Measurements from ENCODE around the gene RCN2. TPM values are rescaled to one million over a fixed set of nuclear protein-coding genes. Genes with fewer than 3 reads are reported as not detected.

Gene RCN2
- total RNA-seq, 1 donor from 2014 or later = 25.0 TPM

GRCh38 chr15:76967067-76967466, 35.5 kb downstream of the RCN2 start:
- TF ChIP-seq CTCF (IDR thresholded peaks at IDR 0.05) = no peak
- POLR2A ChIA-PET = no interaction called here
- Mint-ChIP-seq H3K9me3 (no peaks in the 10 kb centered on the region), H3K4me1 (peaks cover 7% of the 10 kb centered on the region), H3K27me3 (peaks cover 4% of the 10 kb centered on the region), H3K27ac (no peak overlapping the region), H3K4me3 (no peak overlapping the region), H3K36me3 (ENCODE audit: low read depth) (no peaks in the 10 kb centered on the region)
- intact Hi-C loops (cut with micrococcal nuclease) = no loop called here
- ATAC-seq (ENCODE audit: low read depth) = no peak
- DNase-seq = no peak
- CTCF ChIA-PET = no interaction called here

DNA sequence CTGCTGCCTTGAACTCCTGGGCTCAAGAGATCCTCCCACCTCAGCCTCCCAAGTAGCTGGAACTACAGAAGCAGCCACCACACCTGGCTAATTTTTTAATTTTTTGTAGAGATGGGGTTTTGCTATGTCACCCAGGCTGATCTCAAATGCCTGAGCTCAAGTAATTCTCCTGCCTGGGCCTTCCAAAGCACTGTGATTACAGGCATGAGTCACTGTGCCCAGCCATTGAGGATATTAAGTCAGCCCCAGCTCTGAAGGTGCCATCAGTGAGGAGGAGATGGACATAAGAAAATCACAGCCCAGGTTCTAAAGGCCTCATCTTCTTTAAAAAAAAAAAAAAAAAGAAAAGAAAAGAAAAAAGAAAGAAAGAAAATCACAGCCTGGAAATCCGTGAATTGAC, 36.8 kb downstream of the RCN2 start:
- no peak for DNase-seq
- ChIA-PET CTCF (no interaction called here), POLR2A (no interaction called here)
- intact Hi-C loops (cut with micrococcal nuclease) = no loop called here
- Mint-ChIP-seq H3K4me3 (no peak overlapping the region), H3K27me3 (peaks cover 4% of the 10 kb centered on the region), H3K27ac (no peak overlapping the region), H3K36me3 (ENCODE audit: low read depth) (no peaks in the 10 kb centered on the region), H3K9me3 (no peaks in the 10 kb centered on the region), H3K4me1 (no peaks in the 10 kb centered on the region)
- no peak for TF ChIP-seq CTCF (IDR thresholded peaks at IDR 0.05)
- no peak for ATAC-seq (ENCODE audit: low read depth)

- Mint-ChIP-seq H3K4me1 (peaks cover 6% of the 10 kb centered on the region), H3K36me3 (ENCODE audit: low read depth) (no peaks in the 10 kb centered on the region), H3K9me3 (no peaks in the 10 kb centered on the region), H3K4me3 (no peak overlapping the region), H3K27me3 (no peaks in the 10 kb centered on the region), H3K27ac (no peak overlapping the region)
- TF ChIP-seq CTCF (IDR thresholded peaks at IDR 0.05) = no peak
- intact Hi-C loops (cut with micrococcal nuclease) = loop anchor here (1.0 to 2.0 kb wide), 2 partner anchors 59 to 570 kb away; no protein-coding TSS in a partner anchor
- ATAC-seq (ENCODE audit: low read depth) = no peak
- CTCF ChIA-PET = interaction anchor here (0.9 to 4.1 kb wide), 12 partner anchors 14 to 571 kb away, joined by 3 to 41 read pairs (median 5); partner anchors contain the start of gene PSTPIP1
- POLR2A ChIA-PET = interaction anchor here (0.8 to 1.0 kb wide), 2 partner anchors 23 to 59 kb away, joined by 3 read pairs; partner anchors contain the start of gene PSTPIP1
- DNase-seq = no peak
Observed at GRCh38 chr15:76972389-76973361, 41.1 kb downstream of the RCN2 start.

DNA sequence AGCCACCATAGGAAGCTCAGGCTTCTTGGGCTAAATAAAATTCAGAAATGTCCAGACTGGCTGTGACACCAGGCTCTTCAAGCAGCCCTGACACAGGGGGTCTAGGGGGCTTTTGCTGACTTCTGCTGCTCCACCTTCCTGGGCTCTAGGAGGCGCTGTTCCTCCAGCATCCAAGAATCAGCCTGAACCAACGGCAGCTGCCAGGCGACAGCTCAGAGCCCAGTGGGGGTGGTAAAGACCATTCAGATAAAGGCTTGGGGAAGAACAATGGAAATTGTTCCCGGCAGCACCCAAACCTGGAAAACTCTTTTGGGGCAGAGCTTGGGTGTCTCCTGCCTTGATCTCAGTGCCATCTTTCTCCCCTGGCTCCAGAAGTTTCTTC, 41.8 kb downstream of the RCN2 start:
- Mint-ChIP-seq H3K27ac (no peak overlapping the region), H3K36me3 (ENCODE audit: low read depth) (no peaks in the 10 kb centered on the region), H3K4me3 (no peak overlapping the region), H3K9me3 (no peaks in the 10 kb centered on the region), H3K27me3 (no peaks in the 10 kb centered on the region), H3K4me1 (peaks cover 6% of the 10 kb centered on the region)
- ATAC-seq (ENCODE audit: low read depth) = no peak
- intact Hi-C loops (cut with micrococcal nuclease) = loop anchor here (1.0 to 2.0 kb wide), 2 partner anchors 58 to 569 kb away; no protein-coding TSS in a partner anchor
- CTCF ChIA-PET = interaction anchor here (0.6 to 4.1 kb wide), 12 partner anchors 14 to 570 kb away, joined by 3 to 41 read pairs (median 5); partner anchors contain the start of gene PSTPIP1
- no peak for TF ChIP-seq CTCF (IDR thresholded peaks at IDR 0.05)
- no peak for DNase-seq
- POLR2A ChIA-PET = interaction anchor here (0.6 to 1.0 kb wide), 3 partner anchors 22 to 58 kb away, joined by 3 read pairs; partner anchors contain the start of gene PSTPIP1

GRCh38 chr15:76973906-76974305, 42.4 kb downstream of the RCN2 start:
- Mint-ChIP-seq H3K4me1 (peaks cover 6% of the 10 kb centered on the region), H3K36me3 (ENCODE audit: low read depth) (no peaks in the 10 kb centered on the region), H3K27me3 (no peaks in the 10 kb centered on the region), H3K9me3 (no peaks in the 10 kb centered on the region), H3K4me3 (no peak overlapping the region), H3K27ac (no peak overlapping the region)
- intact Hi-C loops (cut with micrococcal nuclease) = loop anchor here (1.0 to 2.0 kb wide), 2 partner anchors 57 to 569 kb away; no protein-coding TSS in a partner anchor
- ATAC-seq (ENCODE audit: low read depth) = no peak
- TF ChIP-seq CTCF (IDR thresholded peaks at IDR 0.05) = no peak
- no peak for DNase-seq
- ChIA-PET POLR2A (interaction anchor here (0.6 to 1.0 kb wide), 4 partner anchors 14 to 371 kb away, joined by 3 to 6 read pairs (median 3); partner anchors contain the start of gene PSTPIP1), CTCF (interaction anchor here (0.6 to 4.1 kb wide), 12 partner anchors 13 to 569 kb away, joined by 3 to 41 read pairs (median 5); partner anchors contain the start of gene PSTPIP1)

Data from activated B cell treated with CpG ODN at 0.5 μM for 24 hours (primary cell).